Stimulated activated CD8-positive, alpha-beta memory T cell treated with anti-CD3 and anti-CD28 coated beads, Interleukin-4, amount 100 ng/mL, for 4 hours (primary cell): ENCODE results near the gene SGIP1.

Experiments
- DNase-seq, 2 donors: peaks; one replicate each; pipeline ENCODE4 v3.0.0-alpha.2; 2020; ENCODE audit warnings: low read depth in 2 of 2, low spot score in 1 of 2

Gene SGIP1

GRCh38 chr1:66676613-66677298 is 142.8 kb downstream of the SGIP1 start:
- no peak for DNase-seq

- no peak for DNase-seq
These were observed 144.2 kb downstream of the SGIP1 start for GRCh38 chr1:66678146-66678545.

GRCh38 chr1:66679140-66679539 is 145.2 kb downstream of the SGIP1 start:
- DNase-seq = no peak

GRCh38 chr1:66681686-66682085 is 147.7 kb downstream of the SGIP1 start:
- DNase-seq = no peak

- DNase-seq = no peak
These were observed 148.2 kb downstream of the SGIP1 start for GRCh38 chr1:66682106-66682505.

- no peak for DNase-seq
These were observed 150.4 kb downstream of the SGIP1 start for GRCh38 chr1:66684353-66684752.

GRCh38 chr1:66685265-66685664 is 151.3 kb downstream of the SGIP1 start:
- DNase-seq = no peak

- no peak for DNase-seq
These were observed 151.7 kb downstream of the SGIP1 start for GRCh38 chr1:66685670-66686069.

- DNase-seq = no peak
These were observed 152.5 kb downstream of the SGIP1 start for GRCh38 chr1:66686406-66686805.

- DNase-seq = no peak
These were observed 153.4 kb downstream of the SGIP1 start for GRCh38 chr1:66687358-66687757.

- no peak for DNase-seq
These were observed 156.9 kb downstream of the SGIP1 start for GRCh38 chr1:66690666-66691381.

GRCh38 chr1:66692681-66693080 is 158.7 kb downstream of the SGIP1 start:
- DNase-seq = no peak

- DNase-seq = no peak
These were observed 159.9 kb downstream of the SGIP1 start for GRCh38 chr1:66693856-66694255.

GRCh38 chr1:66695116-66695515 is 161.2 kb downstream of the SGIP1 start:
- no peak for DNase-seq

- no peak for DNase-seq
These were observed 162.8 kb downstream of the SGIP1 start for GRCh38 chr1:66696771-66697170.

GRCh38 chr1:66699213-66699612 is 165.3 kb downstream of the SGIP1 start:
- DNase-seq = no peak

GRCh38 chr1:66704177-66704875 is 170.4 kb downstream of the SGIP1 start:
- DNase-seq = no peak

- DNase-seq = no peak
These were observed 171.2 kb downstream of the SGIP1 start for GRCh38 chr1:66705110-66705509.

- DNase-seq = no peak
These were observed 177.5 kb downstream of the SGIP1 start for GRCh38 chr1:66711420-66711819.

GRCh38 chr1:66712839-66713238 is 178.9 kb downstream of the SGIP1 start:
- no peak for DNase-seq

- no peak for DNase-seq
These were observed 190.0 kb downstream of the SGIP1 start for GRCh38 chr1:66723985-66724384.
